MCF 10A (cell line): ENCODE results near the gene BCAS2. TPM values are rescaled to one million over a fixed set of nuclear protein-coding genes. Genes with fewer than 3 reads are reported as not detected.

Experiments used
- BruUV-seq: library from RNA; stranded (reverse); fragments of 400-500 nt; replicated peaks from 2 replicates; lab custom pipeline; 2021; lab: Mats Ljungman, UMichigan
- CTCF ChIA-PET: fragments of 300-600 bp; sonication (Branson Sonifier 250); formaldehyde crosslinking; extraction: SDS; loops from one replicate; lab custom pipeline; 2021; ENCODE audit warnings: antibody characterized with exemption, inconsistent platforms; lab: Yijun Ruan, JAX
- POLR2A ChIA-PET: fragments of 300-600, 350-650 bp; sonication (Branson Sonifier 250); formaldehyde crosslinking; extraction: SDS; loops from one replicate; lab custom pipeline; 2020; ENCODE audit warnings: antibody characterized with exemption, inconsistent platforms; lab: Yijun Ruan, JAX
- DNase-seq: peaks from one replicate; pipeline ENCODE4 v3.0.0-alpha.2; 2018; ENCODE audit not compliant: unreplicated experiment
- H3K27ac Mint-ChIP-seq: one replicate; pipeline ENCODE4 v1.8.0; 2022; ENCODE audit warnings: mild to moderate bottlenecking, low read depth, mixed read lengths; ENCODE audit not compliant: unreplicated experiment
- H3K27me3 Mint-ChIP-seq: one replicate; pipeline ENCODE4 v1.8.0; 2022; ENCODE audit warnings: mixed read lengths; ENCODE audit not compliant: insufficient read depth, unreplicated experiment
- H3K36me3 Mint-ChIP-seq: one replicate; pipeline ENCODE4 v1.8.0; 2022; ENCODE audit warnings: mild to moderate bottlenecking, moderate library complexity, mixed read lengths; ENCODE audit not compliant: insufficient read depth, unreplicated experiment
- H3K4me1 Mint-ChIP-seq: one replicate; pipeline ENCODE4 v1.8.0; 2022; ENCODE audit warnings: mixed read lengths; ENCODE audit not compliant: insufficient read depth, unreplicated experiment
- H3K4me3 Mint-ChIP-seq: one replicate; pipeline ENCODE4 v1.8.0; 2022; ENCODE audit warnings: mild to moderate bottlenecking, moderate library complexity, mixed read lengths; ENCODE audit not compliant: unreplicated experiment
- H3K9me3 Mint-ChIP-seq: one replicate; pipeline ENCODE4 v1.8.0; 2022; ENCODE audit warnings: mixed read lengths; ENCODE audit not compliant: unreplicated experiment
- CTCF ChIP-seq: fragments of 200-600 bp; IDR thresholded peaks from one replicate; pipeline ENCODE4 v1.8.0; 2022; ENCODE audit warnings: antibody characterized with exemption, mild to moderate bottlenecking; ENCODE audit not compliant: unreplicated experiment
- intact Hi-C: fragments of 100-400 bp; cut with micrococcal nuclease; formaldehyde crosslinking; loops from 2 replicates; pipeline ENCODE4 v1.14.1; 2022
- total RNA-seq: library from RNA; stranded (reverse); gene quantifications from 2 replicates; pipeline ENCODE4 v1.2.3, GENCODE V29; 2022

Gene BCAS2
- total RNA-seq, 1 experiment from 2014 or later, result 85.4 TPM

DNA sequence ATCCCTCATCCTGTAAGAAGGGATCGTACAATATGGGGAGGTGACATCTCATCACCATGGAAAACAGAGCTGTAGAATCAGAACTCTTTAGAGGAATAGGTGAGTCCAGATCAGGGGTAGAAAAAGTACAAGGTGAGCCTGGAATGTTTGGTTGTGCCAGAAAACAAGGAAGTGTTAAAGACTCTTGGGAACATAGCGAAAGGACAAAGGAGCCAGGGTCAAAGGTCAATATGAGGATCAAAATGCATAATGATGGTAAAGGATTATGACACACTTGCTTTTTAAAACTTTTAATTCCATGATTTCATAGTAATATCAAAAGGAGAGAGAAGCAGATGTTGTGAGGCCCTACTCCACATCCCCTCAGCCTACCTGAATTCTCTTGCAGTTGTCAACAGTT lies 51.2 kb downstream of the BCAS2 start:
- Mint-ChIP-seq H3K27ac (no peak overlapping the region), H3K4me3 (no peak overlapping the region), H3K4me1 (no peaks in the 10 kb centered on the region), H3K9me3 (no peaks in the 10 kb centered on the region), H3K27me3 (no peaks in the 10 kb centered on the region), H3K36me3 (no peaks in the 10 kb centered on the region)
- DNase-seq, result no peak
- no peak for TF ChIP-seq CTCF
- intact Hi-C loops, result no loop called here
- CTCF ChIA-PET, result interaction anchor here (0.6 to 1.0 kb wide), 3 partner anchors 18 to 1699 kb away, joined by 3 read pairs; no protein-coding TSS in a partner anchor
- POLR2A ChIA-PET, result interaction anchor here (1.2 kb wide), 1 partner anchor 19 kb away, joined by 3 read pairs; no protein-coding TSS in a partner anchor
- no TSS peak for BruUV-seq

- BruUV-seq, result no TSS peak
- Mint-ChIP-seq H3K9me3 (no peaks in the 10 kb centered on the region), H3K27ac (no peak overlapping the region), H3K27me3 (no peaks in the 10 kb centered on the region), H3K36me3 (no peaks in the 10 kb centered on the region), H3K4me3 (no peak overlapping the region), H3K4me1 (no peaks in the 10 kb centered on the region)
- no peak for TF ChIP-seq CTCF
- ChIA-PET POLR2A (interaction anchor here (1.3 to 2.3 kb wide), 3 partner anchors 10 to 31 kb away, joined by 4 to 8 read pairs (median 4); partner anchors contain the start of gene TRIM33), CTCF (interaction anchor here (1.6 kb wide), 1 partner anchor 14 kb away, joined by 3 read pairs; the partner anchor contains the start of gene TRIM33)
- intact Hi-C loops, result no loop called here
- DNase-seq, result no peak
Observed at GRCh38 chr1:114524944-114525343, 56.5 kb downstream of the BCAS2 start.

DNA sequence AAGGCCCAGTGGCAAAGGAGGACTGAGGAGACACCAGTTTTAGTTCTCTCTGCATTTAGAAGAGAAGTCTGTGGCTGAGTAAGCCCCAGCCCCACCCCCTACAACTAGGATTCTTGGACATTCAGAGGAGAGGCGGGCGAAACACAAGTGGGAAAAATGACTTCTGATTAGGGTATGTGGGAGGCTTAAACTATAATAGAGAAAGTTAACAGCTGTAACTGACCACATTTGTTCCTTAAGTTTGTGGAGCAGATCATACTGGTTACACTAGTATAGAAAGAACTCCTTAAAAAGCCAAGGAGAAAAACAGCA lies 59.2 kb downstream of the BCAS2 start:
- no peaks in the 10 kb centered on the region for H3K27me3 Mint-ChIP-seq
- BruUV-seq, result no TSS peak
- POLR2A ChIA-PET, result interaction anchor here (0.7 to 1.6 kb wide), 3 partner anchors 11 to 26 kb away, joined by 4 to 10 read pairs (median 6); partner anchors contain the start of gene TRIM33
- no peak overlapping the region for H3K4me3 Mint-ChIP-seq
- no peak for TF ChIP-seq CTCF
- DNase-seq, result no peak
- H3K9me3 Mint-ChIP-seq, result no peaks in the 10 kb centered on the region
- no peaks in the 10 kb centered on the region for H3K4me1 Mint-ChIP-seq
- H3K27ac Mint-ChIP-seq, result no peak overlapping the region
- H3K36me3 Mint-ChIP-seq, result no peaks in the 10 kb centered on the region
- intact Hi-C loops, result no loop called here
- CTCF ChIA-PET, result no interaction called here

DNA sequence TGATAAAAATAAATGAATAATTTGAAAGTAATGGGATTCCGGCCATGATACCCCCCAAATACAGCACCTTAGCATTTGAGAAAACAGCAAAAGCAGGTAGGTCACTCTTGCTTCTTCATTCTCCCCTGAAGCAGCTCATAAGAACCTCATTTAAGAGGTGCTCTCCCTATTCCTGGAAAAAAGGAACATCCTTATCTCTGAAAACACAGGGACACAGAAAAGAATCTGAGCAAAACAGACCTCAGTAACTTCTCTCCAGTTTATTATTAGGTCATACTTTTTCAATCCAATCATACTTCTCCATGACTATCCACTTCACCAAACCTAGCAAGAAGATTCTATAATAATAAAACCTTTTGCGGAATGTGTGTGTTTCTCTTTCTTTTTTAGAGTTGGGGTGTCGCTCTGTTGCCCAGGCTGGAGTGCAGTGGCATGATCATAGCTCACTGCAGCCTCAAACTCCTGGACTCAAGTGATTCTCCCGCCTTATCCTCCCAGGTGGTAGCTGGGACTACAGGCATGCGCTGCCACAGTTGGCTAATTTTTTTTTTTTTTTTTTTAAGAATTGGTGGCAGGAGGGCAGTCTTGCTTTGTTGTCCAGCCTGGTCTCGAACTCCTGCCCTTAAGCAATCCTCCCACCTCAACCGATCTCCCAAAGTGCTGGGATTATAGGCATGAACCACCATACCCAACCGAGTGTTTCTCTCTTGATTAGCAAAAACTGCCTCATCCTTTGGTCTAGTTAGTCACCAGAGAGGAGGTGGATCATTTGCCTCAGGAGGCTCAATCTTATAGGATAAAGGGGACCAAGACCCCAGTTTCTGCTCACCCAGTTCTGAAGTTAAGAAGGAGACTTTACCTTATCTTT lies 59.8 kb downstream of the BCAS2 start:
- no peak for DNase-seq
- no peaks in the 10 kb centered on the region for H3K9me3 Mint-ChIP-seq
- intact Hi-C loops, result no loop called here
- H3K27ac Mint-ChIP-seq, result no peak overlapping the region
- ChIA-PET CTCF (no interaction called here), POLR2A (interaction anchor here (0.7 to 1.6 kb wide), 2 partner anchors 10 to 28 kb away, joined by 3 to 10 read pairs; partner anchors contain the start of gene TRIM33)
- no peak for TF ChIP-seq CTCF
- H3K4me1 Mint-ChIP-seq, result no peaks in the 10 kb centered on the region
- H3K36me3 Mint-ChIP-seq, result no peaks in the 10 kb centered on the region
- H3K4me3 Mint-ChIP-seq, result no peak overlapping the region
- no peaks in the 10 kb centered on the region for H3K27me3 Mint-ChIP-seq
- no TSS peak for BruUV-seq
